Stimulated activated CD8-positive, alpha-beta memory T cell treated with anti-CD3 and anti-CD28 coated beads, Interleukin-15, amount 100 ng/mL, for 1 hour (primary cell): ENCODE results near the gene ZNF639.
A peak's percentile ranks its signal among the peaks of the same experiment; 100 is the strongest.
"Not testable (repeated sequence)": the region's sequence is repeated elsewhere in the genome, so short reads cannot be mapped to it uniquely, and the experiment has no call there.

ENCODE experiments used
- DNase-seq: peaks from one replicate; pipeline ENCODE4 v3.0.0-alpha.2; 2020; ENCODE audit warnings: low read depth

Gene ZNF639

GRCh38 chr3:179322286-179323196, at the start of gene ZNF639:
Gene ZNF639, plus strand, starts transcription at chr3:179323031. Its CDS starts 5,263 bp downstream, at chr3:179328294.
- DNase-seq = peak; percentile 60

GRCh38 chr3:179274434-179274833, 48.4 kb upstream of the ZNF639 start:
- not testable (repeated sequence) for DNase-seq

- no peak for DNase-seq
These were observed 46.8 kb upstream of the ZNF639 start for GRCh38 chr3:179276001-179276400.

- DNase-seq = no peak
These were observed 46.1 kb upstream of the ZNF639 start for GRCh38 chr3:179276743-179277142.

- DNase-seq = no peak
These were observed 44.7 kb upstream of the ZNF639 start for GRCh38 chr3:179278151-179278550.

GRCh38 chr3:179278932-179279693, 43.7 kb upstream of the ZNF639 start:
- DNase-seq = no peak

GRCh38 chr3:179279837-179280236, 43.0 kb upstream of the ZNF639 start:
- DNase-seq = no peak

GRCh38 chr3:179281825-179282224, 41.0 kb upstream of the ZNF639 start:
- no peak for DNase-seq

GRCh38 chr3:179286331-179286730, 36.5 kb upstream of the ZNF639 start:
- no peak for DNase-seq

- DNase-seq = no peak
These were observed 34.0 kb upstream of the ZNF639 start for GRCh38 chr3:179288845-179289244.

- DNase-seq = no peak
These were observed 33.5 kb upstream of the ZNF639 start for GRCh38 chr3:179289295-179289694.

GRCh38 chr3:179292450-179292849, 30.4 kb upstream of the ZNF639 start:
- DNase-seq = no peak

GRCh38 chr3:179297971-179298725, 24.7 kb upstream of the ZNF639 start:
- no peak for DNase-seq

- no peak for DNase-seq
These were observed 23.5 kb upstream of the ZNF639 start for GRCh38 chr3:179299316-179299715.

GRCh38 chr3:179299999-179300613, 22.7 kb upstream of the ZNF639 start:
- DNase-seq = no peak

- no peak for DNase-seq
These were observed 21.2 kb upstream of the ZNF639 start for GRCh38 chr3:179301645-179302044.

- no peak for DNase-seq
These were observed 20.7 kb upstream of the ZNF639 start for GRCh38 chr3:179302111-179302510.

- no peak for DNase-seq
These were observed 18.2 kb upstream of the ZNF639 start for GRCh38 chr3:179304605-179305004.

GRCh38 chr3:179307362-179307761, 15.5 kb upstream of the ZNF639 start:
- not testable (repeated sequence) for DNase-seq

GRCh38 chr3:179308001-179308400, 14.8 kb upstream of the ZNF639 start:
- DNase-seq = no peak

- DNase-seq = no peak
These were observed 13.4 kb upstream of the ZNF639 start for GRCh38 chr3:179309225-179310078.
